Mammary epithelial cell (primary cell): Measurements from ENCODE around the gene RHBDF1.

ENCODE experiments used
- CTCF ChIP-seq, 2 donors: IDR thresholded peaks in 1 of 2; conservative IDR thresholded peaks in 1 of 2; 2 replicates each; pipeline ENCODE4 v1.5.1; 2011 to 2012; ENCODE audit warnings: inconsistent platforms in 2 of 2, low read length in 2 of 2, mild to moderate bottlenecking in 2 of 2, control low read depth in 1 of 2, low read depth in 1 of 2; ENCODE audit not compliant: insufficient read depth in 1 of 2; ENCODE audit errors: extremely low read depth in 1 of 2
- EZH2 ChIP-seq: IDR thresholded peaks from 2 replicates; pipeline ENCODE4 v1.6.1; 2012; ENCODE audit warnings: low read length, inconsistent platforms, borderline replicate concordance

GRCh38 chr16:33877-34647, 38.4 kb downstream of the RHBDF1 start:
- no peak for TF ChIP-seq CTCF (conservative IDR thresholded peaks at IDR 0.05 in 1 of 2, IDR thresholded peaks at IDR 0.05 in 1 of 2; ENCODE audit: extremely low read depth in 1 of 2, insufficient read depth in 1 of 2, low read depth in 1 of 2, low read length in 2 of 2)
- no peak for TF ChIP-seq EZH2
